ENCODE data around the gene TAS2R41. TPM values are rescaled to one million over a fixed set of nuclear protein-coding genes. Genes with fewer than 3 reads are reported as not detected.

TAS2R41 gene
- total and polyA plus RNA-seq, 2 donors from 2014 or later, result not detected

DNA sequence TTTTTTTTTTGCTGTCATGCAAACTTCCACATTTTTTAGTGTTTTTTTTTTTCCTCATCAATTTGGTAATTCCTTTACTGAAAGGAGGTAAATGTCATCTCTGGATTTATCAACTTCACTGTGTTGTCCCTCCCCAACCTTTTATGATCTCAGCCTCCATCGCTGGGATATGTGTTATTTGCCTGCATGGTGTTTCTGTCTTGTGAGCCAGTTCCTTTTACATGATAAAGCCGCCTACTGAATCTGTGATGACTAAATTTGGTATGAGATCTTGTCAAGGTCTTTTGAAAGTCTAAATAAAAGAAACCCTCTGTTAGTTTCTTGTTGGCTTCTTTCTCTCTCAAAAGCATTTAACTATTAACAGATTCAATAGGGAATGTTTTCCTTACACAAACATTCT lies 39.3 kb downstream of the TAS2R41 start:
- no peak overlapping the region for H3K4me3 ChIP-seq (ENCODE audit: low read length in 3 of 3)
- no peak overlapping the region for H3K9ac ChIP-seq (ENCODE audit: low read length in 3 of 3)
- no peaks in the 10 kb centered on the region for H3K9me3 ChIP-seq (ENCODE audit: control insufficient read depth in 2 of 3, insufficient read depth in 1 of 3, low read length in 3 of 3)
- FAIRE-seq (no peak), DNase-seq (no peak)
- H3K27ac ChIP-seq (ENCODE audit: low read depth in 2 of 2, low read length in 2 of 2), result no peak overlapping the region
- TF ChIP-seq, protein P1, sequence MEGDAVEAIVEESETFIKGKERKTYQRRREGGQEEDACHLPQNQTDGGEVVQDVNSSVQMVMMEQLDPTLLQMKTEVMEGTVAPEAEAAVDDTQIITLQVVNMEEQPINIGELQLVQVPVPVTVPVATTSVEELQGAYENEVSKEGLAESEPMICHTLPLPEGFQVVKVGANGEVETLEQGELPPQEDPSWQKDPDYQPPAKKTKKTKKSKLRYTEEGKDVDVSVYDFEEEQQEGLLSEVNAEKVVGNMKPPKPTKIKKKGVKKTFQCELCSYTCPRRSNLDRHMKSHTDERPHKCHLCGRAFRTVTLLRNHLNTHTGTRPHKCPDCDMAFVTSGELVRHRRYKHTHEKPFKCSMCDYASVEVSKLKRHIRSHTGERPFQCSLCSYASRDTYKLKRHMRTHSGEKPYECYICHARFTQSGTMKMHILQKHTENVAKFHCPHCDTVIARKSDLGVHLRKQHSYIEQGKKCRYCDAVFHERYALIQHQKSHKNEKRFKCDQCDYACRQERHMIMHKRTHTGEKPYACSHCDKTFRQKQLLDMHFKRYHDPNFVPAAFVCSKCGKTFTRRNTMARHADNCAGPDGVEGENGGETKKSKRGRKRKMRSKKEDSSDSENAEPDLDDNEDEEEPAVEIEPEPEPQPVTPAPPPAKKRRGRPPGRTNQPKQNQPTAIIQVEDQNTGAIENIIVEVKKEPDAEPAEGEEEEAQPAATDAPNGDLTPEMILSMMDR (IDR thresholded peaks at IDR 0.05; ENCODE audit: borderline replicate concordance, extremely low read depth, insufficient read depth), result no peak
- no peaks in the 10 kb centered on the region for H3K4me1 ChIP-seq (ENCODE audit: control insufficient read depth in 2 of 3, insufficient read depth in 2 of 3, low read depth in 1 of 3, low read length in 3 of 3)
- H3K36me3 ChIP-seq (ENCODE audit: control insufficient read depth in 2 of 3, insufficient read depth in 3 of 3, low read length in 3 of 3), result no peaks in the 10 kb centered on the region
- no peaks in the 10 kb centered on the region for H3K27me3 ChIP-seq (ENCODE audit: control insufficient read depth, insufficient read depth, low read length)
- intact Hi-C loops (cut with DNase I), result no loop called here

DNA sequence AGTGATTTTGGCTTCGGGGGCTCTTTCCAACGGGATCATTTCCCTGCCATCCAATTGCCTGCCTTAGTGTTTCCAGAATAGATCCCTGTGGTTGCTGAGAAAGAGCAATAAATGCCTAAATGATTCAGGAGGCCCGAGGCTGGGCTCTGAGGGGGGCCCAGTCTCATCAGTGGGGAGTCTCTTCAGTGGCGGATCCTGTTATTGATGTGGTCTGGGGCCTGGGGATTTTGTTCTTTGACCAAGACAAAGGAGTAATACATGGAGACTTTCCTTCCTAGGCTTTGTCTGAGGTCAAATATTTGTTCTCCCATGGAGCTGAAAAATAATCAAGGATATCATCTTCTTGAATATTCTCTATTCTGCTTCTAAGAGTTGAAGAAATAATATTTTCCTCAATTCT lies 40.8 kb downstream of the TAS2R41 start:
- DNase-seq (no peak), FAIRE-seq (no peak)
- H3K27me3 ChIP-seq (ENCODE audit: control insufficient read depth, insufficient read depth, low read length), result no peaks in the 10 kb centered on the region
- H3K36me3 ChIP-seq (ENCODE audit: control insufficient read depth in 2 of 3, insufficient read depth in 3 of 3, low read length in 3 of 3), result no peaks in the 10 kb centered on the region
- H3K9me3 ChIP-seq (ENCODE audit: control insufficient read depth in 2 of 3, insufficient read depth in 1 of 3, low read length in 3 of 3), result no peaks in the 10 kb centered on the region
- intact Hi-C loops (cut with DNase I), result no loop called here
- TF ChIP-seq, protein P1 (IDR thresholded peaks at IDR 0.05; ENCODE audit: borderline replicate concordance, extremely low read depth, insufficient read depth), result no peak
- no peak overlapping the region for H3K4me3 ChIP-seq (ENCODE audit: low read length in 3 of 3)
- H3K4me1 ChIP-seq (ENCODE audit: control insufficient read depth in 2 of 3, insufficient read depth in 2 of 3, low read depth in 1 of 3, low read length in 3 of 3), result no peaks in the 10 kb centered on the region
- no peak overlapping the region for H3K9ac ChIP-seq (ENCODE audit: low read length in 3 of 3)
- no peak overlapping the region for H3K27ac ChIP-seq (ENCODE audit: low read depth in 2 of 2, low read length in 2 of 2)

DNA sequence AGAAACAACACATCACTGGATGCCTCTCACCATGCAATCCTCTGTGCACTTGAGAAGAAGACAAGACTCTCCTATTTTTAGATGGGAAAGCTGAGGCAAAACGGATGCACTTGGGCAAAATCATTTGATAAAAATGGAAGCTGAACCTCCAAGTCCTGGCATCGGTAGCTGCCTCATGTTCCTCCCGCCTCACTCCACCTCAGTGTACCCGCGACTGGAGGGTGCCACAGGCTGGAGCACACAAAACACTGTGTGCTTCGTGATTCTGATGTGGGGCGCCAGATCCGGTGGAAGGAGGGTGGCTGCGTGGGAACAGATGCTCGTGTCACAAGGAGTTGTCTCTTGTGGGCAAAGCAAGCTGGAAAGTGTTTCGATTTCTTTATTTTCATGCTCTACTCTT lies 41.3 kb downstream of the TAS2R41 start:
- no peak overlapping the region for H3K9ac ChIP-seq (ENCODE audit: low read length in 3 of 3)
- no peak overlapping the region for H3K27ac ChIP-seq (ENCODE audit: low read depth in 2 of 2, low read length in 2 of 2)
- no peaks in the 10 kb centered on the region for H3K9me3 ChIP-seq (ENCODE audit: control insufficient read depth in 2 of 3, insufficient read depth in 1 of 3, low read length in 3 of 3)
- FAIRE-seq, result no peak
- H3K4me1 ChIP-seq (ENCODE audit: control insufficient read depth in 2 of 3, insufficient read depth in 2 of 3, low read depth in 1 of 3, low read length in 3 of 3), result no peaks in the 10 kb centered on the region
- intact Hi-C loops (cut with DNase I), result no loop called here
- no peaks in the 10 kb centered on the region for H3K36me3 ChIP-seq (ENCODE audit: control insufficient read depth in 2 of 3, insufficient read depth in 3 of 3, low read length in 3 of 3)
- DNase-seq, result no peak
- H3K4me3 ChIP-seq (ENCODE audit: low read length in 3 of 3), result no peak overlapping the region
- TF ChIP-seq, protein P1 (IDR thresholded peaks at IDR 0.05; ENCODE audit: borderline replicate concordance, extremely low read depth, insufficient read depth), result no peak
- H3K27me3 ChIP-seq (ENCODE audit: control insufficient read depth, insufficient read depth, low read length), result no peaks in the 10 kb centered on the region
